Tibial nerve (tissue), 4 donors: Measurements from ENCODE around the gene PHF12. TPM values are rescaled to one million over a fixed set of nuclear protein-coding genes. Genes with fewer than 3 reads are reported as not detected.
A peak's percentile ranks its signal among the peaks of the same experiment; 100 is the strongest.

Source experiments
- DNase-seq, 2 donors: peaks; one replicate each; pipeline ENCODE4 v3.0.0-alpha.2; 2019; ENCODE audit warnings: low spot score in 2 of 2
- H3K27ac ChIP-seq, 4 donors: fragments of 200-600 bp; sonication (generic) in 3 of 4; one replicate each; pipeline ENCODE4 v1.5.1; 2017 to 2019; ENCODE audit warnings: mild to moderate bottlenecking in 1 of 4
- H3K27me3 ChIP-seq, 2 donors: fragments of 200-600 bp; sonication (generic) in 1 of 2; one replicate each; pipeline versions ENCODE4 v1.5.1 to v1.6.0; 2017 to 2019
- H3K36me3 ChIP-seq, 3 donors: fragments of 200-600 bp; sonication (generic); one replicate each; pipeline ENCODE4 v1.5.1; 2018 to 2019
- H3K4me1 ChIP-seq, 4 donors: fragments of 200-600 bp; sonication (generic) in 3 of 4; one replicate each; pipeline ENCODE4 v1.5.1; 2017 to 2019
- H3K4me3 ChIP-seq, 4 donors: fragments of 200-600 bp; sonication (generic) in 3 of 4; one replicate each; pipeline ENCODE4 v1.5.1; 2017 to 2019; ENCODE audit warnings: mild to moderate bottlenecking in 1 of 4, moderate library complexity in 1 of 4
- H3K9me3 ChIP-seq, 4 donors: fragments of 200-600 bp; sonication (generic) in 3 of 4; one replicate each; pipeline ENCODE4 v1.5.1; 2017 to 2019
- EP300 ChIP-seq, 2 donors: sonication (generic); formaldehyde crosslinking; IDR thresholded peaks; one replicate each; pipeline ENCODE4 v1.6.1; 2017; ENCODE audit warnings: antibody characterized with exemption in 2 of 2, mild to moderate bottlenecking in 1 of 2
- POLR2A ChIP-seq, 2 donors: fragments of 450-650 bp; IDR thresholded peaks; one replicate each; pipeline ENCODE4 v1.6.1; 2017; ENCODE audit warnings: antibody characterized with exemption in 2 of 2, mild to moderate bottlenecking in 2 of 2, moderate library complexity in 2 of 2
- WGBS, 2 donors: methylation state at CpG; one replicate each; pipeline ENCODE4 v1.1.5; 2018; 5-methylcytosine and 5-hydroxymethylcytosine counted together
- total RNA-seq, 4 donors: library from RNA; depleted of rRNA; stranded (reverse); fragments of >200 nt; gene quantifications; one replicate each; pipeline ENCODE4 v1.1.0, GENCODE V29; 2016
- TF ChIP-seq, protein P1 (sequence below), 5 experiments: fragments of 200-600 bp in 3 of 5; fragments of 450-650 bp in 2 of 5; sonication (generic) in 3 of 5; IDR thresholded peaks; one replicate each; pipeline ENCODE4 v1.5.1; 2016 to 2019; ENCODE audit warnings: antibody characterized with exemption in 5 of 5, mild to moderate bottlenecking in 3 of 5, moderate library complexity in 2 of 5

PHF12 gene
- total RNA-seq, 4 donors from 2014 or later, result 45.7 to 95.1 (median 49.6) TPM

DNA sequence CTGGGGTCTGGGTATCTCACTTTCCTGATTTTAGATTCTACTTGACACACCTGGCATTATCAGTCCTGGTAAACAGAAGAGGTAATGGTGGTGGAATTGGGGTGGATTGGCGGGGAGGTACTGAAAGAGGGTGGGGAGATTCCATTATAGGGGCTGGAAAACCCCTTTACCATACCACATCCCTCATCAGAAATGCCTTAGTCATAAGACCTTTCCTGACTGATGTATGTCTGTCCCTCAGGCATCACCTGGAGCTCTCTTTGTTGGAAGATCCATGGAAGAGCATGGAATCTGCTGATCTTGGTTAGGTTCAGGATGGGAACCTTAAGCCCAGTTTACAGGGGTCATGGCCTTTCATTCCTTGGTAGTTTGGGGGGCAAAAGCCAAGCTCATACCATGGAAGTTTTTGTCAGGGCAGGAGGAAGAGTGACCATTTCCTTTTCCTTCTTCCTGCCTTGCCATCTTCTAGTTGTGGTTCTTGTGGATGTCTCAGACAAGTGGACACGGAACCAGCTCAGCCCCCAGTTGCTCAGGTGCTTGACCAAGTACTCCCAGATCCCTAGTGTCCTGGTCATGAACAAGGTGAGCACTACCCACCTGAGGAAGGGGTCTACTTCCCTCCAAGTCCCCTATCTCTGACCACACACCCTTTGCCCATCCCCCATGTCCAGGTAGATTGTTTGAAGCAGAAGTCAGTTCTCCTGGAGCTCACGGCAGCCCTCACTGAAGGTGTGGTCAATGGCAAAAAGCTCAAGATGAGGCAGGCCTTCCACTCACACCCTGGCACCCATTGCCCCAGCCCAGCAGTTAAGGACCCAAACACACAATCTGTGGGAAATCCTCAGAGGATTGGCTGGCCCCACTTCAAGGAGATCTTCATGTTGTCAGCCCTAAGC, 93.2 kb downstream of the PHF12 start:
- no peak for DNase-seq
- Histone ChIP-seq H3K9me3 (no peaks in the 10 kb centered on the region), H3K27ac (no peak overlapping the region), H3K36me3 (peaks cover 0 to 60% (median 10%) of the 10 kb centered on the region in 3 donors), H3K4me1 (peaks cover 0 to 17% (median 8%) of the 10 kb centered on the region in 4 donors), H3K4me3 (no peak overlapping the region), H3K27me3 (no peaks in the 10 kb centered on the region)
- TF ChIP-seq, protein P1, sequence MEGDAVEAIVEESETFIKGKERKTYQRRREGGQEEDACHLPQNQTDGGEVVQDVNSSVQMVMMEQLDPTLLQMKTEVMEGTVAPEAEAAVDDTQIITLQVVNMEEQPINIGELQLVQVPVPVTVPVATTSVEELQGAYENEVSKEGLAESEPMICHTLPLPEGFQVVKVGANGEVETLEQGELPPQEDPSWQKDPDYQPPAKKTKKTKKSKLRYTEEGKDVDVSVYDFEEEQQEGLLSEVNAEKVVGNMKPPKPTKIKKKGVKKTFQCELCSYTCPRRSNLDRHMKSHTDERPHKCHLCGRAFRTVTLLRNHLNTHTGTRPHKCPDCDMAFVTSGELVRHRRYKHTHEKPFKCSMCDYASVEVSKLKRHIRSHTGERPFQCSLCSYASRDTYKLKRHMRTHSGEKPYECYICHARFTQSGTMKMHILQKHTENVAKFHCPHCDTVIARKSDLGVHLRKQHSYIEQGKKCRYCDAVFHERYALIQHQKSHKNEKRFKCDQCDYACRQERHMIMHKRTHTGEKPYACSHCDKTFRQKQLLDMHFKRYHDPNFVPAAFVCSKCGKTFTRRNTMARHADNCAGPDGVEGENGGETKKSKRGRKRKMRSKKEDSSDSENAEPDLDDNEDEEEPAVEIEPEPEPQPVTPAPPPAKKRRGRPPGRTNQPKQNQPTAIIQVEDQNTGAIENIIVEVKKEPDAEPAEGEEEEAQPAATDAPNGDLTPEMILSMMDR (IDR thresholded peaks at IDR 0.05), result no peak
- TF ChIP-seq EP300 (IDR thresholded peaks at IDR 0.05) (no peak), POLR2A (IDR thresholded peaks at IDR 0.05) (no peak)
- WGBS, 2 donors, result 89 to 90% methylated on average over 3 of the region's 3 CpGs

DNA sequence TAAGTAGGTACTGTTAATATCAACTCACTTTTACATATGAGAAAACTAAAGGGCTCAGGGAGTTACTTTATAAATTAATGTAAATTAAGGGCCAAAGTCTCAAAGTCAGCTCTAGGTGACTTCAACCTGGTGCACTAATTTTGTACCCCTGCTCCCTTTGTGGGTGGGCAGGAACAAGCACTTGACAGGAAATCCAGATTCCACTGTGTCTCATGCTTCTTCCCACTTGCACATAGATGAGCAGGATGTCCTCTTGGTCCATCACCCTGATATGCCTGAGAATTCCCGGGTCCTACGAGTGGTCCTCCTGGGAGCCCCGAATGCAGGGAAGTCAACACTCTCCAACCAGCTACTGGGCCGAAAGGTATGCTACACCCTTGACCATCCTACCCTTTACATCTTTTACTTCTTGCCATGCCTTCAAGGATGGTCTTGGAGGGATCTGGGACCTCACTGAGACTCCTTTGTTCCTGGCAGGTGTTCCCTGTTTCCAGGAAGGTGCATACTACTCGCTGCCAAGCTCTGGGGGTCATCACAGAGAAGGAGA, 95.2 kb downstream of the PHF12 start:
- TF ChIP-seq, protein P1 (IDR thresholded peaks at IDR 0.05), result no peak
- no peak for TF ChIP-seq POLR2A (IDR thresholded peaks at IDR 0.05)
- TF ChIP-seq EP300 (IDR thresholded peaks at IDR 0.05), result no peak
- 87 to 93% methylated on average over 5 of the region's 5 CpGs for WGBS, 2 donors
- Histone ChIP-seq H3K9me3 (no peaks in the 10 kb centered on the region), H3K27ac (no peak overlapping the region), H3K4me1 (peaks cover 0 to 17% (median 8%) of the 10 kb centered on the region in 4 donors), H3K27me3 (no peaks in the 10 kb centered on the region), H3K4me3 (no peak overlapping the region), H3K36me3 (peaks cover 0 to 51% (median 10%) of the 10 kb centered on the region in 3 donors)
- no peak for DNase-seq

DNA sequence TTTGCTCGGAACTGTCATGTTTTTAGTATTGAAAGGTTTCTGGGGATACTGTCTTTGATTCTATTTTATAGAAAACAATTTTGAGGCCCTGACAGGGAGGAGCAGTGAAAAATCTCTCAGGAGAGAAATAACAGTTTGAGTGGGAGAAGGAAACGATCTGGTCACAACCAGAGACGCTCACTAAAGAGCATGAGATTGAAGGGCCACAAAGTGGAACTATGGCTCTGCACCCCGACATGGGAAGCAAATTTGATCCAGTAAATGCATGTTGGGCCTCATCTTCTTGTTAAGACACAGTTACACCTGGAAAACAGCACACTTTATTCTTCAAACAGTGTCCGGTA, 96.0 kb downstream of the PHF12 start:
- no peaks in the 10 kb centered on the region for H3K9me3 ChIP-seq
- 16 to 18% methylated on average over 5 of the region's 5 CpGs for WGBS, 2 donors
- no peak for DNase-seq
- H3K27me3 ChIP-seq, result no peaks in the 10 kb centered on the region
- H3K36me3 ChIP-seq, result peaks cover 0 to 43% (median 10%) of the 10 kb centered on the region in 3 donors
- H3K4me1 ChIP-seq, result peaks cover 0 to 17% (median 8%) of the 10 kb centered on the region in 4 donors
- peak overlapping the region; percentile 61 to 74 (median 66) for H3K4me3 ChIP-seq
- TF ChIP-seq EP300 (IDR thresholded peaks at IDR 0.05) (no peak), POLR2A (IDR thresholded peaks at IDR 0.05) (no peak)
- TF ChIP-seq, protein P1 (IDR thresholded peaks at IDR 0.05), result no peak
- H3K27ac ChIP-seq, result peak overlapping the region; percentile 51 to 87 (median 76)

Other genes with a start within 250 kb of the PHF12 start
- gene PROCA1, start 239.6 kb downstream of the PHF12 start, total RNA-seq, result 1 to 10 TPM; 2.1 to 6.3 (median 4.6) TPM
- gene RAB34, start 233.7 kb downstream of the PHF12 start, total RNA-seq, result 100 to 1,000 TPM; 189 to 298 (median 196) TPM
- 100 to 1,000 TPM; 431 to 573 (median 517) TPM for gene RPL23A, start 231.5 kb downstream of the PHF12 start, total RNA-seq
- 1 to 10 TPM in 1 of 4 donors, under 1 TPM in 1, not detected in 2; 0.44 to 1.2 TPM for gene TLCD1, start 225.3 kb downstream of the PHF12 start, total RNA-seq
- 1 to 10 TPM; 2.8 to 6.0 (median 3.5) TPM for gene NEK8, start 222.7 kb downstream of the PHF12 start, total RNA-seq
- 10 to 100 TPM; 18.4 to 42.8 (median 30.0) TPM for gene TRAF4, start 207.5 kb downstream of the PHF12 start, total RNA-seq
- gene FAM222B, start 108.7 kb downstream of the PHF12 start, total RNA-seq, result 10 to 100 TPM in 2 of 4 donors, 1 to 10 TPM in 2; 6.1 to 17.1 (median 11.4) TPM
- gene ERAL1, start 96.5 kb downstream of the PHF12 start, total RNA-seq, result 10 to 100 TPM; 26.4 to 52.8 (median 36.2) TPM
- gene FLOT2, start 53.8 kb downstream of the PHF12 start, total RNA-seq, result 10 to 100 TPM; 54.8 to 84.9 (median 65.2) TPM
- gene DHRS13, start 48.4 kb downstream of the PHF12 start, total RNA-seq, result 10 to 100 TPM in 1 of 4 donors, 1 to 10 TPM in 3; 2.4 to 21.9 (median 8.8) TPM
- not detected for gene SEZ6, start 54.5 kb upstream of the PHF12 start, total RNA-seq
- gene PIPOX, start 91.6 kb upstream of the PHF12 start, total RNA-seq, result 1 to 10 TPM in 3 of 4 donors, under 1 TPM in 1; 0.60 to 6.1 (median 2.8) TPM
- 100 to 1,000 TPM in 3 of 4 donors, 10 to 100 TPM in 1; 71.6 to 125 (median 104) TPM for gene MYO18A, start 228.9 kb upstream of the PHF12 start, total RNA-seq